HepG2 (cell line): ENCODE results near the gene UQCRHL. TPM values are rescaled to one million over a fixed set of nuclear protein-coding genes. Genes with fewer than 3 reads are reported as not detected.

Experiments
- MAZ ChIP-seq, 2 experiments: sonication (generic) in 1 of 2; formaldehyde crosslinking in 1 of 2; IDR thresholded peaks; 2 replicates each; pipeline versions ENCODE4 v1.5.0 to v1.6.1; 2012 to 2020; ENCODE audit warnings: low read depth in 2 of 2, mild to moderate bottlenecking in 2 of 2, borderline replicate concordance in 1 of 2, improper control_type of control experiment in 1 of 2, low read length in 1 of 2, missing genetic modification reagents in 1 of 2, moderate library complexity in 1 of 2
- MYC ChIP-seq: sonication (generic); formaldehyde crosslinking; IDR thresholded peaks from 2 replicates; pipeline ENCODE4 v1.9.0; 2021; ENCODE audit warnings: missing genetic modification reagents, borderline replicate concordance
- ZBTB33 ChIP-seq: sonication (generic); formaldehyde crosslinking; IDR thresholded peaks from 2 replicates; pipeline ENCODE4 v1.4.0; 2020; ENCODE audit warnings: missing genetic modification reagents
- ZFP36L1 ChIP-seq: sonication (generic); formaldehyde crosslinking; IDR thresholded peaks from 2 replicates; pipeline ENCODE4 v1.8.0; 2022; ENCODE audit warnings: mild to moderate bottlenecking, missing genetic modification reagents, moderate library complexity
- ZSCAN20 ChIP-seq: sonication (generic); formaldehyde crosslinking; IDR thresholded peaks from 2 replicates; pipeline ENCODE4 v1.4.0; 2020; ENCODE audit warnings: missing genetic modification reagents, mild to moderate bottlenecking, borderline replicate concordance
- polyA plus RNA-seq, 8 experiments: library from polyadenylated mRNA; depleted of rRNA in 3 of 8; stranded (reverse) in 7 of 8; unstranded in 1 of 8; fragments of >200 nt; fragmentation: Illumina TruSeq in 4 of 8; extraction: Trizol in 4 of 8; gene quantifications; 2 replicates each; pipeline versions ENCODE4 v1.2.1 to v1.2.3, GENCODE V29; 2011 to 2016; ENCODE audit warnings: low read depth in 4 of 8, missing spikeins in 1 of 8, mixed read lengths in 1 of 8; ENCODE audit not compliant: insufficient read depth in 1 of 8
- total RNA-seq, 5 experiments: library from RNA; depleted of rRNA; stranded (reverse); fragments of >200 nt; fragmentation: Illumina TruSeq; extraction: Trizol; gene quantifications; 2 replicates each; pipeline ENCODE4 v1.2.3, GENCODE V29; 2016; ENCODE audit warnings: low read depth in 1 of 5
- TF ChIP-seq, protein P1 (sequence below): IDR thresholded peaks from 2 replicates; pipeline ENCODE4 v1.6.1; 2016; ENCODE audit warnings: mild to moderate bottlenecking
- TF ChIP-seq, protein P2 (sequence below): conservative IDR thresholded peaks from 2 replicates; pipeline ENCODE4 v1.6.1; 2018; ENCODE audit warnings: missing genetic modification reagents

Gene UQCRHL
- total and polyA plus RNA-seq, 2 of the 13 experiments (the other 11 are each of a cell fraction or from before 2014, with no cell fraction given), result 1.8 to 2.3 TPM

DNA sequence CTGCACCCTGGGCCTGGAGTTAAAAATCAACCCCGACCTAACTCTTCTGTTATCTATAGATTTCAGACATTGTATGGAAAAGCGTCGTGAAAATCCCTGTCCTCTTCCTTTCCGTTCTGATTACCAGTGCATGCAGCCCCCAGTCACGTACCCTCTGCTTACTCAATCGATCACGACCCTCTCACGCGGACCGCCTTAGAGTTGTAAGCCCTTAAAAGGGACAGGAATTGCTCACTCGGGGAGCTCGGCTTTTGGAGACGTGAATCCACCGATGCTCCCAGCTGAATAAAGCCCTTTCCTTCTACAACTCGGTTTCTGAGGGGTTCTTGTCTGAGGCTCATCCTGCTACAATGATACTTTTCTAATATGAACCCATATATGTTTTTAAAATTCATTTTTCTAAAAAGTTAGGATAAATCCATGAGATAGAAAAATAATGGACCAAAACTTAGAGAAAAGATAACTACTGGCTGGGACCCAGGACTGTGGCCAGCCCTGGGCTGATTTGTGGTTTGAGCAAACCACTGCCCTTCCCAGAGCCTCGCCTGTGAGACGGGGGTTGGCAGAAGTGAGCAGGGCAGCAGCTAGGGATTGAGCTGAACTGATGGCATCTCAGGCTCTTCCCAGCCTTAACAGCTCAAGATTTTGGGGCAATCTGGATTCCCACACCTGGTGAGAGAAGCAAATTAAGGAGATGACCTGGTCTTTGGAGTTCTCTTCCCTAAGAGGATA is 5.0 kb downstream of the UQCRHL start (continued):
- TF ChIP-seq ZSCAN20 (CRISPR knock-in tag) (no peak), MYC (peak; percentile 43; the same call in 1 of the 2 replicates), ZFP36L1 (CRISPR knock-in tag) (no peak), MAZ (IDR thresholded peaks at IDR 0.05; ENCODE audit: borderline replicate concordance, low read depth, low read length) (no peak), MAZ (CRISPR knock-in tag; IDR thresholded peaks at IDR 0.05; ENCODE audit: low read depth) (no peak), ZBTB33 (no peak)
- TF ChIP-seq, protein P1, sequence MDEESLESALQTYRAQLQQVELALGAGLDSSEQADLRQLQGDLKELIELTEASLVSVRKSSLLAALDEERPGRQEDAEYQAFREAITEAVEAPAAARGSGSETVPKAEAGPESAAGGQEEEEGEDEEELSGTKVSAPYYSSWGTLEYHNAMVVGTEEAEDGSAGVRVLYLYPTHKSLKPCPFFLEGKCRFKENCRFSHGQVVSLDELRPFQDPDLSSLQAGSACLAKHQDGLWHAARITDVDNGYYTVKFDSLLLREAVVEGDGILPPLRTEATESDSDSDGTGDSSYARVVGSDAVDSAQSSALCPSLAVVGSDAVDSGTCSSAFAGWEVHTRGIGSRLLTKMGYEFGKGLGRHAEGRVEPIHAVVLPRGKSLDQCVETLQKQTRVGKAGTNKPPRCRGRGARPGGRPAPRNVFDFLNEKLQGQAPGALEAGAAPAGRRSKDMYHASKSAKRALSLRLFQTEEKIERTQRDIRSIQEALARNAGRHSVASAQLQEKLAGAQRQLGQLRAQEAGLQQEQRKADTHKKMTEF (CRISPR knock-in tag), result no peak
- TF ChIP-seq, protein P2, sequence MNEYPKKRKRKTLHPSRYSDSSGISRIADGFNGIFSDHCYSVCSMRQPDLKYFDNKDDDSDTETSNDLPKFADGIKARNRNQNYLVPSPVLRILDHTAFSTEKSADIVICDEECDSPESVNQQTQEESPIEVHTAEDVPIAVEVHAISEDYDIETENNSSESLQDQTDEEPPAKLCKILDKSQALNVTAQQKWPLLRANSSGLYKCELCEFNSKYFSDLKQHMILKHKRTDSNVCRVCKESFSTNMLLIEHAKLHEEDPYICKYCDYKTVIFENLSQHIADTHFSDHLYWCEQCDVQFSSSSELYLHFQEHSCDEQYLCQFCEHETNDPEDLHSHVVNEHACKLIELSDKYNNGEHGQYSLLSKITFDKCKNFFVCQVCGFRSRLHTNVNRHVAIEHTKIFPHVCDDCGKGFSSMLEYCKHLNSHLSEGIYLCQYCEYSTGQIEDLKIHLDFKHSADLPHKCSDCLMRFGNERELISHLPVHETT (CRISPR knock-in tag), result no peak
